GM21619 (cell line): Measurements from ENCODE around the gene NEDD9.

Experiments used
- ATAC-seq: cut with Tn5 transposase; IDR thresholded peaks from one replicate; pipeline ENCODE4 v1.9.1; 2021; ENCODE audit not compliant: unreplicated experiment

Gene NEDD9

GRCh38 chr6:11149551-11149950 lies 82.9 kb downstream of the NEDD9 start:
- ATAC-seq = no peak

- ATAC-seq = no peak
Measured at GRCh38 chr6:11146117-11146826, 86.2 kb downstream of the NEDD9 start.

GRCh38 chr6:11144393-11144851 lies 88.0 kb downstream of the NEDD9 start:
- ATAC-seq = peak; percentile 93

- no peak for ATAC-seq
Measured at GRCh38 chr6:11143394-11144371, 88.8 kb downstream of the NEDD9 start.

- ATAC-seq = no peak
Measured at GRCh38 chr6:11142296-11143027, 90.0 kb downstream of the NEDD9 start.

GRCh38 chr6:11141295-11141694 lies 91.2 kb downstream of the NEDD9 start:
- no peak for ATAC-seq

- ATAC-seq = no peak
Measured at GRCh38 chr6:11140056-11140455, 92.4 kb downstream of the NEDD9 start.

GRCh38 chr6:11139051-11139960 lies 93.2 kb downstream of the NEDD9 start:
- ATAC-seq = no peak

GRCh38 chr6:11136809-11137208 lies 95.7 kb downstream of the NEDD9 start:
- no peak for ATAC-seq
